ENCODE results near the gene MAP3K4.

GRCh38 chr6:161166176-161166575 lies 174.6 kb downstream of the MAP3K4 start:
- TF ChIP-seq POLR2AphosphoS5 (IDR thresholded peaks at IDR 0.05) (no peak), CTCF (IDR thresholded peaks at IDR 0.05) (no peak)

All from stomach (tissue), 4 donors.